Calu3 (cell line): Measurements from ENCODE around the gene MYPN. TPM values are rescaled to one million over a fixed set of nuclear protein-coding genes. Genes with fewer than 3 reads are reported as not detected.

Experiments
- BruUV-seq: library from RNA; stranded (reverse); fragments of 400-500 nt; replicated peaks from 2 replicates; lab custom pipeline; 2021; lab: Mats Ljungman, UMichigan
- CTCF ChIA-PET: fragments of 300-600 bp; sonication (Branson Sonifier 250); formaldehyde crosslinking; loops from one replicate; lab custom pipeline; 2022; ENCODE audit warnings: antibody characterized with exemption; lab: Charles Lee
- DNase-seq: peaks from one replicate; pipeline ENCODE4 v3.0.0; 2022
- H3K27ac Mint-ChIP-seq: one replicate; pipeline ENCODE4 v1.8.0; 2022; ENCODE audit warnings: mixed read lengths; ENCODE audit not compliant: unreplicated experiment
- H3K27me3 Mint-ChIP-seq: one replicate; pipeline ENCODE4 v1.8.0; 2022; ENCODE audit warnings: mixed read lengths; ENCODE audit not compliant: unreplicated experiment
- H3K36me3 Mint-ChIP-seq: one replicate; pipeline ENCODE4 v1.8.0; 2022; ENCODE audit warnings: mild to moderate bottlenecking, moderate library complexity, mixed read lengths; ENCODE audit not compliant: insufficient read depth, unreplicated experiment
- H3K4me1 Mint-ChIP-seq: one replicate; pipeline ENCODE4 v1.8.0; 2022; ENCODE audit warnings: mild to moderate bottlenecking, low read depth, mixed read lengths; ENCODE audit not compliant: unreplicated experiment
- H3K4me3 Mint-ChIP-seq: one replicate; pipeline ENCODE4 v1.8.0; 2022; ENCODE audit warnings: mild to moderate bottlenecking, low read depth, moderate library complexity, mixed read lengths; ENCODE audit not compliant: unreplicated experiment
- H3K9me3 Mint-ChIP-seq: one replicate; pipeline ENCODE4 v1.8.0; 2022; ENCODE audit warnings: low read depth, mixed read lengths; ENCODE audit not compliant: unreplicated experiment
- CTCF ChIP-seq: fragments of 200-600 bp; IDR thresholded peaks from one replicate; pipeline ENCODE4 v1.8.0; 2022; ENCODE audit warnings: antibody characterized with exemption; ENCODE audit not compliant: unreplicated experiment
- intact Hi-C: fragments of 100-400 bp; cut with micrococcal nuclease; formaldehyde crosslinking; loops from one replicate; pipeline ENCODE4 v1.10.0; 2022; ENCODE audit not compliant: unreplicated experiment
- total RNA-seq: library from RNA; stranded (reverse); gene quantifications from 2 replicates; pipeline ENCODE4 v1.2.3, GENCODE V29; 2022

The MYPN gene
- total RNA-seq, 1 experiment from 2014 or later, result 0.38 TPM

GRCh38 chr10:68101066-68101465, 8.2 kb upstream of the MYPN start:
- no peak for DNase-seq
- CTCF ChIA-PET, result no interaction called here
- intact Hi-C loops, result no loop called here
- Mint-ChIP-seq H3K4me3 (no peak overlapping the region), H3K9me3 (no peaks in the 10 kb centered on the region), H3K36me3 (no peaks in the 10 kb centered on the region), H3K27ac (peak overlapping the region; percentile 13), H3K4me1 (peaks cover 44% of the 10 kb centered on the region), H3K27me3 (no peaks in the 10 kb centered on the region)
- no peak for TF ChIP-seq CTCF
- BruUV-seq, result no TSS peak

GRCh38 chr10:68103261-68103878, 5.9 kb upstream of the MYPN start:
- Mint-ChIP-seq H3K9me3 (no peaks in the 10 kb centered on the region), H3K27me3 (no peaks in the 10 kb centered on the region), H3K36me3 (no peaks in the 10 kb centered on the region), H3K27ac (no peak overlapping the region), H3K4me1 (peaks cover 36% of the 10 kb centered on the region), H3K4me3 (no peak overlapping the region)
- no TSS peak for BruUV-seq
- CTCF ChIA-PET, result no interaction called here
- intact Hi-C loops, result no loop called here
- no peak for DNase-seq
- no peak for TF ChIP-seq CTCF

GRCh38 chr10:68103901-68104300, 5.4 kb upstream of the MYPN start:
- no peaks in the 10 kb centered on the region for H3K9me3 Mint-ChIP-seq
- DNase-seq, result no peak
- H3K27ac Mint-ChIP-seq, result no peak overlapping the region
- peaks cover 36% of the 10 kb centered on the region for H3K4me1 Mint-ChIP-seq
- intact Hi-C loops, result no loop called here
- H3K36me3 Mint-ChIP-seq, result no peaks in the 10 kb centered on the region
- H3K27me3 Mint-ChIP-seq, result no peaks in the 10 kb centered on the region
- CTCF ChIA-PET, result no interaction called here
- no TSS peak for BruUV-seq
- no peak overlapping the region for H3K4me3 Mint-ChIP-seq
- TF ChIP-seq CTCF, result no peak

- no peak for DNase-seq
- CTCF ChIA-PET, result no interaction called here
- Mint-ChIP-seq H3K4me1 (peaks cover 35% of the 10 kb centered on the region), H3K27ac (no peak overlapping the region), H3K9me3 (no peaks in the 10 kb centered on the region), H3K36me3 (no peaks in the 10 kb centered on the region), H3K4me3 (no peak overlapping the region), H3K27me3 (no peaks in the 10 kb centered on the region)
- intact Hi-C loops, result no loop called here
- BruUV-seq, result no TSS peak
- TF ChIP-seq CTCF, result no peak
Observed at GRCh38 chr10:68105820-68106219, 3.5 kb upstream of the MYPN start.
